K562 (cell line): ENCODE results near the gene UBASH3B. TPM values are rescaled to one million over a fixed set of nuclear protein-coding genes. Genes with fewer than 3 reads are reported as not detected.

Source experiments
- polyA plus RNA-seq, 8 experiments: library from polyadenylated mRNA; depleted of rRNA in 4 of 8; stranded (reverse) in 5 of 8; unstranded in 3 of 8; fragments of >200 nt; fragmentation: Nextera tagmentation in 2 of 8; fragmentation: Illumina TruSeq in 1 of 8; extraction: Ambion mirVana in 2 of 8; extraction: Trizol in 1 of 8; gene quantifications; 2 replicates each; pipeline versions ENCODE4 v1.2.1 to v1.2.3, GENCODE V29; 2011 to 2014; ENCODE audit warnings: inconsistent platforms in 1 of 8, missing spikeins in 1 of 8
- total RNA-seq, 7 experiments: library from RNA; depleted of rRNA in 6 of 7; stranded (reverse); fragments of >200 nt in 6 of 7; fragmentation: Illumina TruSeq in 2 of 7; extraction: Trizol in 2 of 7; gene quantifications; 2 replicates each; pipeline versions ENCODE4 v1.2.1 to v1.2.3, GENCODE V29; 2011 to 2021; ENCODE audit warnings: low replicate concordance in 1 of 7
- TF ChIP-seq, protein P1 (sequence below): fragments of 200-600 bp; sonication (generic); IDR thresholded peaks from one replicate; pipeline ENCODE4 v1.6.1; 2012; ENCODE audit warnings: mild to moderate bottlenecking, low read depth, low read length, inconsistent platforms

The UBASH3B gene
- total and polyA plus RNA-seq, 9 of the 15 experiments (the other 6 are each of a cell fraction or from before 2014, with no cell fraction given), result 0.01 to 0.31 (median 0.08) TPM; not detected in 2

DNA sequence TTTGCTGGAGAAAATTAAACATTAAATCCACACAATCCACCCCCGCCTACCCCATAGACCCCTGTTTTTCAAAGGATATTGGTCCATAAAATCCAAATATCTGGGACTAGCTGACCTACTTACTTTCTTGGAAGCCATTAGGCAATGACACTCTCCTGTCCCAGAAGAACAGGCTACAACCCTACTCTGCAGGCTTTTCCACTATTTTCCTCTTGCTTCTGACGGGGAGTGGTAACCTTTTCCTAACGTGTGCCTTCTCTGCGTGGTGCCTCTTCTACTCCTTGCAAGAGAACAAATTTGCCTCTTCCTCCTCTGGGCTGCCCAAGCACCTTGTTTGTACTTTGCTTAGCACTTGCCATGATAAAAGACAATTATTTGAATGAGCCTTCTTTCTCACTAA lies 51.6 kb downstream of the UBASH3B start (continued):
- TF ChIP-seq, protein P1, sequence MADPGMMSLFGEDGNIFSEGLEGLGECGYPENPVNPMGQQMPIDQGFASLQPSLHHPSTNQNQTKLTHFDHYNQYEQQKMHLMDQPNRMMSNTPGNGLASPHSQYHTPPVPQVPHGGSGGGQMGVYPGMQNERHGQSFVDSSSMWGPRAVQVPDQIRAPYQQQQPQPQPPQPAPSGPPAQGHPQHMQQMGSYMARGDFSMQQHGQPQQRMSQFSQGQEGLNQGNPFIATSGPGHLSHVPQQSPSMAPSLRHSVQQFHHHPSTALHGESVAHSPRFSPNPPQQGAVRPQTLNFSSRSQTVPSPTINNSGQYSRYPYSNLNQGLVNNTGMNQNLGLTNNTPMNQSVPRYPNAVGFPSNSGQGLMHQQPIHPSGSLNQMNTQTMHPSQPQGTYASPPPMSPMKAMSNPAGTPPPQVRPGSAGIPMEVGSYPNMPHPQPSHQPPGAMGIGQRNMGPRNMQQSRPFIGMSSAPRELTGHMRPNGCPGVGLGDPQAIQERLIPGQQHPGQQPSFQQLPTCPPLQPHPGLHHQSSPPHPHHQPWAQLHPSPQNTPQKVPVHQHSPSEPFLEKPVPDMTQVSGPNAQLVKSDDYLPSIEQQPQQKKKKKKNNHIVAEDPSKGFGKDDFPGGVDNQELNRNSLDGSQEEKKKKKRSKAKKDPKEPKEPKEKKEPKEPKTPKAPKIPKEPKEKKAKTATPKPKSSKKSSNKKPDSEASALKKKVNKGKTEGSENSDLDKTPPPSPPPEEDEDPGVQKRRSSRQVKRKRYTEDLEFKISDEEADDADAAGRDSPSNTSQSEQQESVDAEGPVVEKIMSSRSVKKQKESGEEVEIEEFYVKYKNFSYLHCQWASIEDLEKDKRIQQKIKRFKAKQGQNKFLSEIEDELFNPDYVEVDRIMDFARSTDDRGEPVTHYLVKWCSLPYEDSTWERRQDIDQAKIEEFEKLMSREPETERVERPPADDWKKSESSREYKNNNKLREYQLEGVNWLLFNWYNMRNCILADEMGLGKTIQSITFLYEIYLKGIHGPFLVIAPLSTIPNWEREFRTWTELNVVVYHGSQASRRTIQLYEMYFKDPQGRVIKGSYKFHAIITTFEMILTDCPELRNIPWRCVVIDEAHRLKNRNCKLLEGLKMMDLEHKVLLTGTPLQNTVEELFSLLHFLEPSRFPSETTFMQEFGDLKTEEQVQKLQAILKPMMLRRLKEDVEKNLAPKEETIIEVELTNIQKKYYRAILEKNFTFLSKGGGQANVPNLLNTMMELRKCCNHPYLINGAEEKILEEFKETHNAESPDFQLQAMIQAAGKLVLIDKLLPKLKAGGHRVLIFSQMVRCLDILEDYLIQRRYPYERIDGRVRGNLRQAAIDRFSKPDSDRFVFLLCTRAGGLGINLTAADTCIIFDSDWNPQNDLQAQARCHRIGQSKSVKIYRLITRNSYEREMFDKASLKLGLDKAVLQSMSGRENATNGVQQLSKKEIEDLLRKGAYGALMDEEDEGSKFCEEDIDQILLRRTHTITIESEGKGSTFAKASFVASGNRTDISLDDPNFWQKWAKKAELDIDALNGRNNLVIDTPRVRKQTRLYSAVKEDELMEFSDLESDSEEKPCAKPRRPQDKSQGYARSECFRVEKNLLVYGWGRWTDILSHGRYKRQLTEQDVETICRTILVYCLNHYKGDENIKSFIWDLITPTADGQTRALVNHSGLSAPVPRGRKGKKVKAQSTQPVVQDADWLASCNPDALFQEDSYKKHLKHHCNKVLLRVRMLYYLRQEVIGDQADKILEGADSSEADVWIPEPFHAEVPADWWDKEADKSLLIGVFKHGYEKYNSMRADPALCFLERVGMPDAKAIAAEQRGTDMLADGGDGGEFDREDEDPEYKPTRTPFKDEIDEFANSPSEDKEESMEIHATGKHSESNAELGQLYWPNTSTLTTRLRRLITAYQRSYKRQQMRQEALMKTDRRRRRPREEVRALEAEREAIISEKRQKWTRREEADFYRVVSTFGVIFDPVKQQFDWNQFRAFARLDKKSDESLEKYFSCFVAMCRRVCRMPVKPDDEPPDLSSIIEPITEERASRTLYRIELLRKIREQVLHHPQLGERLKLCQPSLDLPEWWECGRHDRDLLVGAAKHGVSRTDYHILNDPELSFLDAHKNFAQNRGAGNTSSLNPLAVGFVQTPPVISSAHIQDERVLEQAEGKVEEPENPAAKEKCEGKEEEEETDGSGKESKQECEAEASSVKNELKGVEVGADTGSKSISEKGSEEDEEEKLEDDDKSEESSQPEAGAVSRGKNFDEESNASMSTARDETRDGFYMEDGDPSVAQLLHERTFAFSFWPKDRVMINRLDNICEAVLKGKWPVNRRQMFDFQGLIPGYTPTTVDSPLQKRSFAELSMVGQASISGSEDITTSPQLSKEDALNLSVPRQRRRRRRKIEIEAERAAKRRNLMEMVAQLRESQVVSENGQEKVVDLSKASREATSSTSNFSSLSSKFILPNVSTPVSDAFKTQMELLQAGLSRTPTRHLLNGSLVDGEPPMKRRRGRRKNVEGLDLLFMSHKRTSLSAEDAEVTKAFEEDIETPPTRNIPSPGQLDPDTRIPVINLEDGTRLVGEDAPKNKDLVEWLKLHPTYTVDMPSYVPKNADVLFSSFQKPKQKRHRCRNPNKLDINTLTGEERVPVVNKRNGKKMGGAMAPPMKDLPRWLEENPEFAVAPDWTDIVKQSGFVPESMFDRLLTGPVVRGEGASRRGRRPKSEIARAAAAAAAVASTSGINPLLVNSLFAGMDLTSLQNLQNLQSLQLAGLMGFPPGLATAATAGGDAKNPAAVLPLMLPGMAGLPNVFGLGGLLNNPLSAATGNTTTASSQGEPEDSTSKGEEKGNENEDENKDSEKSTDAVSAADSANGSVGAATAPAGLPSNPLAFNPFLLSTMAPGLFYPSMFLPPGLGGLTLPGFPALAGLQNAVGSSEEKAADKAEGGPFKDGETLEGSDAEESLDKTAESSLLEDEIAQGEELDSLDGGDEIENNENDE, result no peak
